ENCODE results near the gene GFI1.
"Not testable (repeated sequence)": the region's sequence is repeated elsewhere in the genome, so short reads cannot be mapped to it uniquely, and the experiment has no call there.

Gene GFI1

DNA sequence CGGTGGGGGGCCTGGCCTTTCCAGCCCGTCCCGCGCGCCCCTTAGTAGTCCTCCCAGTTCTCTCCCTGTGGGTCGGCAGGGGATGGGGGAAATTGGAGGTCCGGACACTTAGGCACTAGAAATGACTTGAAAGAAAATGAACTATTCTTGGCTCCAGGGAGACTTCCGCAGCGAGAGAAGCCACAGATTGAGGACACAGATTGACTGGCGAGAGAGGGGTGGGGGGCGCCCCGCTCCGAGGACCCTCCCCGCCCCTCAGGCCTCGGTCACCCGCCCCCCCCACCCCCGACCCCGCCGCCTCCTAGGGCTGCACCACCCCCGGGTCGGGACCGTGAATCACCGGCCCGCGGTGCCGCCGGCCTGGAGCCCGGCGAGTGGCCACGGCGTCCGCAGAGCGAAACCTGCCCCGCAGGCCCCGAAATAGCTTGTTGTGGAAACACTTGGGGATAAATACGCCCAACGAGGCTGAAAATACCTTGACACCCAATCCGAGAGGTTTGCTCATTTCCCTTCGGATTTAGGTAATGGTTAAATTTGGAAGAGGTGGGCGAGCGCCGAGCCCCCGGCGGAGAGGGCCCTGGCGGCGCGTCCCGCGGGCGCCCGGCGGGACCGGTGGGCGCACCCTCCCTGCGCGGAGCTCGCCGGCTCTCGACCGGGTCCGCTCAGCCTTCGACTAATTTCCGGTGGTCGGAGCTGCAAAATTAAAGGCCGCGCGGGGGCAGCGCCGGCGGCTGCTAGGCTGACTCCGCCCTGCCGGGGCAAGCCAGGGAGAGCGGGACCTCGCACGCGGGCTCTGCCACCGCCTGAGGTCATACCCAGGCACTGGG, at the start of gene GFI1:
Gene GFI1 (minus strand): TSS at position 675 of the 827 bp plus-strand sequence. CDS start 3,438 bp downstream, outside the sequence.
- TF ChIP-seq, protein P1, sequence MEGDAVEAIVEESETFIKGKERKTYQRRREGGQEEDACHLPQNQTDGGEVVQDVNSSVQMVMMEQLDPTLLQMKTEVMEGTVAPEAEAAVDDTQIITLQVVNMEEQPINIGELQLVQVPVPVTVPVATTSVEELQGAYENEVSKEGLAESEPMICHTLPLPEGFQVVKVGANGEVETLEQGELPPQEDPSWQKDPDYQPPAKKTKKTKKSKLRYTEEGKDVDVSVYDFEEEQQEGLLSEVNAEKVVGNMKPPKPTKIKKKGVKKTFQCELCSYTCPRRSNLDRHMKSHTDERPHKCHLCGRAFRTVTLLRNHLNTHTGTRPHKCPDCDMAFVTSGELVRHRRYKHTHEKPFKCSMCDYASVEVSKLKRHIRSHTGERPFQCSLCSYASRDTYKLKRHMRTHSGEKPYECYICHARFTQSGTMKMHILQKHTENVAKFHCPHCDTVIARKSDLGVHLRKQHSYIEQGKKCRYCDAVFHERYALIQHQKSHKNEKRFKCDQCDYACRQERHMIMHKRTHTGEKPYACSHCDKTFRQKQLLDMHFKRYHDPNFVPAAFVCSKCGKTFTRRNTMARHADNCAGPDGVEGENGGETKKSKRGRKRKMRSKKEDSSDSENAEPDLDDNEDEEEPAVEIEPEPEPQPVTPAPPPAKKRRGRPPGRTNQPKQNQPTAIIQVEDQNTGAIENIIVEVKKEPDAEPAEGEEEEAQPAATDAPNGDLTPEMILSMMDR (IDR thresholded peaks at IDR 0.05; ENCODE audit: low read depth, low read length, missing control alignments): no peak
- peak within 1 kb of the TSS; percentile 50 for H3K4me3 ChIP-seq (ENCODE audit: low read depth, low read length)
- in situ Hi-C loops (cut with HindIII; ENCODE audit: low sequenced_read_pairs): no loop called here
- DNase-seq (ENCODE audit: low read depth): no peak

DNA sequence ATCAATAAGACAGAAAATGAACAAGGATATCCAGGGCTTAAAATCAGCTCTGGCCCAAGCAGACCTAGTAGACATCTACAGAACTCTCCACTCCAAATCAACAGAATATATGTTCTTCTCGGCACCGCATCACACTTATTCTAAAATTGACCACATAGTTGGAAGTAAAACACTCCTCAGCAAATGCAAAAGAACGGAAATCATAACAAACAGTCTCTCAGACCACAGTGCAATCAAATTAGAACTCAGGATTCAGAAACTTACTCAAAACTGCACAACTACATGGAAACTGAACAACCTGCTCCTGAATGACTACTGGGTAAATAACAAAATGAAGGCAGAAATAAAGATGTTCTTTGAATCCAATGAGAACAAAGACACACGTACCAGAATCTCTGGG, 45.6 kb upstream of the GFI1 start:
- H3K4me3 ChIP-seq (ENCODE audit: low read depth, low read length); in situ Hi-C loops (cut with HindIII; ENCODE audit: low sequenced_read_pairs); DNase-seq (ENCODE audit: low read depth): not testable (repeated sequence)

DNA sequence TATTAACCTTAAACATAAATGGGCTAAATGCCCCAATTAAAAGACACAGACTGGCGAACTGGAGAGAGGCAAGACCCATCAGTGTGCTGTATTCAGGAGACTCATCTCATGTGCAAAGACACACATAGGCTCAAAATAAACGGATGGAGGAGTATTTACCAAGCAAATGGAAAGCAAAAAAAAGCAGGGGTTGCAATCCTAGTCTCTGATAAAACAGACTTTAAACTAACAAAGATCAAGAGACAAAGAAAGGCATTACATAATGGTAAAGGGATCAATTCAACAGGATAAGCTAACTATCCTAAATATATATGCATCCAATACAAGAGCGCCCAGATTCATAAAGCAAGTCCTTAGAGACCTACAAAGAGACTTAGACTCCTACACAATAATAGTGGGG, 45.2 kb upstream of the GFI1 start:
- DNase-seq (ENCODE audit: low read depth); in situ Hi-C loops (cut with HindIII; ENCODE audit: low sequenced_read_pairs): not testable (repeated sequence)

DNA sequence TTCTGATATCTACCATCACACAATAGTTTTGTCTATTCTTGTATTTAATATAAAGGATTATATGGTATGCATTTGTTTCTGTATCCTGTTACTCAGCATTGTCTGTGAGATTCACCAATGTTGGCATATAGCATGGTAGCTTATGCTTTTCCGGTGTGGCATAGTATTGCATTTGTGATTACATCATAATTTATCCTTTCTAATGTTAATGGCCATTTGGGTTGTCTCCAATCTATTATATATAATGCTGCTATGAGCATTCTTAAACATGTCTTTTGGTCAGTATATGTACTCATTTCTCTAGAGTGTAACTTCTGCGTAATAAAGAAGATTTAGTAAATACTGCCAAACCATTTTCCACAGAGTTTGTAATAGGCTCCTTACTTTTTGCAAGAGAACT, 40.9 kb upstream of the GFI1 start:
- in situ Hi-C loops (cut with HindIII; ENCODE audit: low sequenced_read_pairs): no loop called here
- no peak overlapping the region for H3K4me3 ChIP-seq (ENCODE audit: low read depth, low read length)
- DNase-seq (ENCODE audit: low read depth): no peak
- TF ChIP-seq, protein P1 (IDR thresholded peaks at IDR 0.05; ENCODE audit: low read depth, low read length, missing control alignments): no peak

More for the DNA sequence above, 45.2 kb upstream of the GFI1 start:
- not testable (repeated sequence) for H3K4me3 ChIP-seq (ENCODE audit: low read depth, low read length)

DNA sequence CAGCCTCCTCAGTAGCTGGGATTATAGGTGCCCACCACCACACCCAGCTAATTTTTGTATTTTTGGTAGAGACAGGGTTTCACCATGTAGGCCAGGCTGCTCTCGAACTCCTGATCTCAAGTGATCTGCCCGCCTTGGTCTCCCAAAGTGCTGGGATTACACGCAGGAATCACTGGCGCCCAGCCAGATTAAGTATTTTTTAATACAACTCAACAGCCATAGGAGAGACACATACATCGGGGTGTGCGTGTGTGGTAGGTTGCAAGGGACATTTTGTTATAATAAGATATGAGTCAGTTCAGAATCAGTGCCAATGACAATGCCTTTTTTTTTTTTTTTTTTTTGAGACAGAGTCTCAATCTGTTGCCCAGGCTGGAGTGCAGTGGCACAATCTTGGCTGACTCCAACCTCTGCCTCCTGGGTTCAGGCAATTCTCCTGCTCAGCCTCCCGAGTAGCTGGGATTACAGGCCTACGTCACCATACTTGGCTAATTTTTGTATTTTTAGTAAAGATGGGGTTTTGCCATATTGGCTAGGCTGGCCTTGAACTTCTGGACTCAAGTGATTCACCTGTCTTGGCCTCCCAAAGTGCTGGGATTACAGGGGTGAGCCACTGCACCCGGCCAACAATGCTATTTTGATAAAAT, 38.3 kb upstream of the GFI1 start:
- DNase-seq (ENCODE audit: low read depth); H3K4me3 ChIP-seq (ENCODE audit: low read depth, low read length); in situ Hi-C loops (cut with HindIII; ENCODE audit: low sequenced_read_pairs): not testable (repeated sequence)

DNA sequence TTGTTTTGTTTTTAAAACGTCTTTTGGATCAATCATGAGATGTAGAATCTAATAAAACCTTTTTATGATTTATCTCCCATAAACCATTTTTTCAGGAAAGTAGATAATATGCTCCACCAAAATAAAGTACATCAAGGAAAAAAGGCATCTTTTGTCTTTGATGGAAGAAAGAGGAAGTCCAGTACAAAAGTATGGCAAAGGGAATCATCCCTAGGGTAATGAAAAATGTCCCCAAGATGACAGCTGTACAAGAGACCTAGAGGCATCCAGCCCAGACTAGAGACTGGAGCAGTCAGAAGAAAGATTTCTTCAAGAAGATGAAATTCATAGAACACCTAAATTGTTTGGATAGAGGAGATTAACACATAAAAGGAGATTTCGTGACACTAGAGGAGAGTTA, 32.3 kb upstream of the GFI1 start:
- in situ Hi-C loops (cut with HindIII; ENCODE audit: low sequenced_read_pairs): no loop called here
- no peak overlapping the region for H3K4me3 ChIP-seq (ENCODE audit: low read depth, low read length)
- DNase-seq (ENCODE audit: low read depth): no peak
- TF ChIP-seq, protein P1 (IDR thresholded peaks at IDR 0.05; ENCODE audit: low read depth, low read length, missing control alignments): no peak

DNA sequence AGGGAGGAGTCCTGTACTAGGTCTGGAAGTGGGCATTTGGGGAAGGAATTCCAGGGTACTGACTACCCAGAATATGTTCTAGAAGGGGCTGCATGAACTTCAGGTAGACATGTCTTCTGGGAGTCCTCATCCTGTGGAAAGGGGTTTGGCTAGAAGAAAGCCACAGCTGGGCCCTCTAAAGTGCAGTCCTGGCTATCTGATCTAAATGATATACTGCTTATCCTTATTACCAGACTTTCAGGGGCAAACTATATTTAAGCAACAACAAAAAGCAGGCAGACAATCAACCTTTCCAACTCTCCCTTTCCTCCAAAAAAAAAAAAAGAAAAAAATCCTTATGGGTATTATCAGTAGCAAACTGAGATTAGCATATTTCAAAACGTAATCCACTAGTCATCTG, 29.8 kb upstream of the GFI1 start:
- no peak overlapping the region for H3K4me3 ChIP-seq (ENCODE audit: low read depth, low read length)
- no peak for DNase-seq (ENCODE audit: low read depth)
- in situ Hi-C loops (cut with HindIII; ENCODE audit: low sequenced_read_pairs): no loop called here
- TF ChIP-seq, protein P1 (IDR thresholded peaks at IDR 0.05; ENCODE audit: low read depth, low read length, missing control alignments): no peak

DNA sequence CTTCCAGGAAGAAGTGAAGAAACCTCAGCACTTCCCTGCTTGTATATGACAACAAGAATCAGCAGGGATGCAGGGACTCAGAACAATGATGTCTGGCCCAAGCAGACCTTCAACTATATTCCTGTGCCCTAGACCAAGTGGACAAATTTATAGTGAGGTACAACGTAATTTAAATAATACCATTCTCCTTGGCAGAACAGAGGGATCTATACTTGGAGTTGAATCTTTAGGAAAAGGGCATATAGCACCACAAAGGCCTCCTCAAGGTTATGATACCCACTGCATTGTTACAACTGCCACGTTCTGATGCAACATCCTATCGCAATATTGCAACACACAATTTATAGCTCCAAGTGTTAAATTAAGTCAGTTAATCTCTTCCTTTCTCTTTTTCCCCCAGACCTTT, 29.1 kb upstream of the GFI1 start:
- H3K4me3 ChIP-seq (ENCODE audit: low read depth, low read length): no peak overlapping the region
- DNase-seq (ENCODE audit: low read depth): no peak
- TF ChIP-seq, protein P1 (IDR thresholded peaks at IDR 0.05; ENCODE audit: low read depth, low read length, missing control alignments): no peak
- in situ Hi-C loops (cut with HindIII; ENCODE audit: low sequenced_read_pairs): no loop called here

All from astrocyte of the cerebellum (primary cell).